HCT116 (cell line): ENCODE measurements around the gene FHOD1. TPM values are rescaled to one million over a fixed set of nuclear protein-coding genes. Genes with fewer than 3 reads are reported as not detected.

Experiments
- ATAC-seq: fragments of 200-7000 bp; cut with Tn5 transposase; 2 replicates; pipeline ENCODE4 v1.9.1; 2020; ENCODE audit warnings: mild to moderate bottlenecking, moderate library complexity
- BruUV-seq: library from RNA; stranded (reverse); fragments of 400-500 nt; replicated peaks from 2 replicates; lab custom pipeline; 2021; lab: Mats Ljungman, UMichigan
- CTCF ChIA-PET: fragments of 300-600 bp; sonication (Branson Sonifier 250); formaldehyde crosslinking; loops from one replicate; lab custom pipeline; 2021; ENCODE audit warnings: antibody characterized with exemption; lab: Charles Lee
- POLR2A ChIA-PET: fragments of 300-600, 350-600 bp; sonication (Branson Sonifier 250); formaldehyde crosslinking; loops from one replicate; lab custom pipeline; 2021; ENCODE audit warnings: antibody characterized with exemption; lab: Charles Lee
- RAD21 ChIA-PET, 2 experiments: fragments of 300-600 bp; sonication (Branson Sonifier 250); formaldehyde crosslinking; loops; one replicate each; lab custom pipeline; 2023; ENCODE audit warnings: low total read pairs in 2 of 2; ENCODE audit not compliant: uncharacterized antibody in 2 of 2, unreplicated experiment in 2 of 2, low non-redundant PET in 1 of 2; lab: Charles Lee
- DNase-seq: peaks from one replicate; pipeline ENCODE4 v3.0.0-alpha.2; 2010; ENCODE audit warnings: low read depth, low spot score
- H2AFZ ChIP-seq: fragments of 200-600 bp; shearing (Covaris generic), sonication (generic); 2 replicates; pipeline ENCODE4 v1.6.1; 2017; ENCODE audit warnings: low read depth, mixed run types, mixed read lengths, antibody characterized with exemption, low read length; ENCODE audit not compliant: poor library complexity, severe bottlenecking
- H3K27ac ChIP-seq: 2 replicates; pipeline ENCODE4 v1.5.1; 2012; ENCODE audit warnings: low read depth, low read length
- H3K27me3 ChIP-seq: fragments of 200-600 bp; sonication (generic); 2 replicates; pipeline ENCODE4 v1.6.1; 2016; ENCODE audit warnings: mixed run types, low read length, mixed read lengths; ENCODE audit not compliant: insufficient read depth
- H3K36me3 ChIP-seq, 2 experiments: fragments of 200-500 bp in 1 of 2; fragments of 200-600 bp in 1 of 2; sonication (Bioruptor generic) in 1 of 2; sonication (generic) in 1 of 2; 2 replicates each; pipeline versions ENCODE4 v1.5.1 to v1.6.1; 2014 to 2016; ENCODE audit warnings: low read length in 2 of 2, inconsistent platforms in 1 of 2, mixed read lengths in 1 of 2, mixed run types in 1 of 2; ENCODE audit not compliant: insufficient read depth in 2 of 2, control insufficient read depth in 1 of 2
- H3K4me1 ChIP-seq, 2 experiments: fragments of 200-600 bp in 1 of 2; sonication (generic) in 1 of 2; 2 replicates each; pipeline versions ENCODE4 v1.5.1 to v1.6.1; 2012 to 2017; ENCODE audit warnings: low read length in 2 of 2, inconsistent platforms in 1 of 2, mild to moderate bottlenecking in 1 of 2, mixed read lengths in 1 of 2, mixed run types in 1 of 2, moderate library complexity in 1 of 2; ENCODE audit not compliant: insufficient read depth in 2 of 2, control insufficient read depth in 1 of 2
- H3K4me2 ChIP-seq: fragments of 200-600 bp; sonication (generic); 2 replicates; pipeline ENCODE4 v1.6.1; 2017; ENCODE audit warnings: mixed run types, low read length, mixed read lengths
- H3K4me3 ChIP-seq, 2 experiments: fragments of 200-600 bp in 1 of 2; sonication (generic) in 1 of 2; replicated peaks in 1 of 2; 2 replicates each; pipeline ENCODE4 v1.5.1; 2011 to 2016; ENCODE audit warnings: low read length in 2 of 2, control low read depth in 1 of 2, low read depth in 1 of 2, mild to moderate bottlenecking in 1 of 2, mixed read lengths in 1 of 2, mixed run types in 1 of 2
- H3K79me2 ChIP-seq: fragments of 200-600 bp; sonication (generic); 2 replicates; pipeline ENCODE4 v1.6.1; 2017; ENCODE audit warnings: mild to moderate bottlenecking, mixed run types, low read length, moderate library complexity, mixed read lengths; ENCODE audit not compliant: insufficient read depth
- H3K9ac ChIP-seq: fragments of 200-600 bp; sonication (generic); 2 replicates; pipeline ENCODE4 v1.6.1; 2016; ENCODE audit warnings: low read length, mixed read lengths
- H3K9me2 ChIP-seq: fragments of 200-600 bp; sonication (generic), shearing (Covaris generic); 2 replicates; pipeline ENCODE4 v1.6.1; 2017; ENCODE audit warnings: mixed run types, mild to moderate bottlenecking, moderate library complexity; ENCODE audit not compliant: insufficient read depth
- H3K9me3 ChIP-seq, 2 experiments: fragments of 200-500 bp in 1 of 2; fragments of 200-600 bp in 1 of 2; sonication (Bioruptor generic) in 1 of 2; sonication (generic) in 1 of 2; 2 replicates each; pipeline ENCODE4 v1.6.1; 2014 to 2017; ENCODE audit warnings: low read length in 2 of 2, mixed read lengths in 2 of 2, inconsistent platforms in 1 of 2, low read depth in 1 of 2, mild to moderate bottlenecking in 1 of 2, mixed run types in 1 of 2, moderate library complexity in 1 of 2; ENCODE audit not compliant: control insufficient read depth in 1 of 2, insufficient read depth in 1 of 2
- H4K20me1 ChIP-seq: fragments of 200-600 bp; sonication (generic), shearing (Covaris generic); 2 replicates; pipeline ENCODE4 v1.6.1; 2017; ENCODE audit warnings: mixed run types, mild to moderate bottlenecking, moderate library complexity; ENCODE audit not compliant: insufficient read depth
- CBX3 ChIP-seq: IDR thresholded peaks from 2 replicates; pipeline ENCODE4 v1.6.1; 2012; ENCODE audit warnings: low read depth
- CTCF ChIP-seq, 3 experiments: fragments of 200-600 bp in 1 of 3; sonication (generic) in 1 of 3; IDR thresholded peaks in 2 of 3; conservative IDR thresholded peaks in 1 of 3; 2 replicates each; pipeline ENCODE4 v1.5.1; 2012 to 2017; ENCODE audit warnings: low read depth in 2 of 3, low read length in 2 of 3, antibody characterized with exemption in 1 of 3, borderline replicate concordance in 1 of 3, control low read depth in 1 of 3, mild to moderate bottlenecking in 1 of 3, mixed read lengths in 1 of 3, mixed run types in 1 of 3, moderate library complexity in 1 of 3; ENCODE audit not compliant: insufficient read depth in 1 of 3
- EZH2 ChIP-seq: fragments of 200-600 bp; sonication (generic); IDR thresholded peaks from 2 replicates; pipeline ENCODE4 v1.6.1; 2017; ENCODE audit warnings: antibody characterized with exemption, mixed run types
- EZH2phosphoT487 ChIP-seq: fragments of 200-600 bp; IDR thresholded peaks from 2 replicates; pipeline ENCODE4 v1.6.1; 2018; ENCODE audit warnings: antibody characterized with exemption, borderline replicate concordance
- FOSL1 ChIP-seq: IDR thresholded peaks from 2 replicates; pipeline ENCODE4 v1.6.1; 2012; ENCODE audit warnings: low read depth
- JUND ChIP-seq: IDR thresholded peaks from 2 replicates; pipeline ENCODE4 v1.6.1; 2012
- POLR2AphosphoS5 ChIP-seq: IDR thresholded peaks from 2 replicates; pipeline ENCODE4 v1.6.1; 2011; ENCODE audit warnings: mild to moderate bottlenecking, low read depth, low read length, moderate library complexity
- SP1 ChIP-seq: IDR thresholded peaks from 2 replicates; pipeline ENCODE4 v1.6.1; 2012; ENCODE audit warnings: low read depth
- TCF7L2 ChIP-seq: IDR thresholded peaks from 2 replicates; pipeline ENCODE4 v1.7.0; 2011; ENCODE audit warnings: borderline replicate concordance, inconsistent platforms; ENCODE audit not compliant: insufficient read depth, insufficient read length; ENCODE audit errors: extremely low read depth
- intact Hi-C: fragments of 100-400 bp; cut with micrococcal nuclease; formaldehyde crosslinking; loops from 2 replicates; pipeline ENCODE4 v1.10.0; 2022
- total RNA-seq: library from RNA; stranded (reverse); gene quantifications from one replicate; pipeline ENCODE4 v1.2.1, GENCODE V29; 2021; ENCODE audit not compliant: unreplicated experiment
- TF ChIP-seq, protein P1 (sequence below): IDR thresholded peaks from 2 replicates; pipeline ENCODE4 v1.6.1; 2012
- TF ChIP-seq, protein P2 (sequence below): IDR thresholded peaks from 2 replicates; pipeline ENCODE4 v1.6.1; 2012; ENCODE audit warnings: low read depth

The FHOD1 gene
- total RNA-seq, 1 experiment from 2014 or later, result 69.2 TPM

DNA sequence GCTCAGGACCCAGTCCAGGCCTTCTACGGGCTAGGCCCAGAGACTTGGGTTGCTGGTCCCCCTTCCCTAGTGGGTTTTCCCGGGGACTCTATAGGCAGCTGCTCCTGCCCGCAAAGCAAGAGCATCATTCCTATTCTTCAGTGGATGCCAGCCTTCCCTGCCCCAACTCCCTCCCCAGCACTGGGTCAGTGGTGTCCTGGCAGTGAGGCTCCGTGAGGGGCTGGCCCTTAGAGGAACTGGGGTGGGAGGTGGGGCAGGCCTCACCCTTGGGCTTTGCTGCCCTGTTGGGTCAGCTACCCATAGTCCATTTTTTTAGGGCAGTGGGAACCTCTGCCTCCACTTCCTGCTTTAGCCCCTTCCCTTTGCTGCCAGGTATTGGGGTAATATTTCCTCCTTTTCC, 24.2 kb upstream of the FHOD1 start (continued):
- TF ChIP-seq FOSL1, result no peak
- TF ChIP-seq SP1, result no peak
- TF ChIP-seq EZH2, result no peak
- no peak for TF ChIP-seq CBX3
- TF ChIP-seq, protein P1, sequence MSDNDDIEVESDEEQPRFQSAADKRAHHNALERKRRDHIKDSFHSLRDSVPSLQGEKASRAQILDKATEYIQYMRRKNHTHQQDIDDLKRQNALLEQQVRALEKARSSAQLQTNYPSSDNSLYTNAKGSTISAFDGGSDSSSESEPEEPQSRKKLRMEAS, result no peak

GRCh38 chr16:67270931-67271338, 23.7 kb upstream of the FHOD1 start:
- H2AFZ ChIP-seq, result no peak overlapping the region
- no TSS peak for BruUV-seq
- H3K4me2 ChIP-seq, result no peak overlapping the region
- no peak overlapping the region for H3K27ac ChIP-seq
- ChIA-PET POLR2A (interaction anchor here (0.6 to 1.0 kb wide), 2 partner anchors 79 to 93 kb away, joined by 3 read pairs; no protein-coding TSS in a partner anchor), RAD21 (no interaction called here), CTCF (interaction anchor here (1.4 kb wide), 1 partner anchor 10 kb away, joined by 6 read pairs; no protein-coding TSS in a partner anchor)
- TF ChIP-seq EZH2, result no peak
- TF ChIP-seq JUND, result no peak
- no peak for TF ChIP-seq CTCF (IDR thresholded peaks at IDR 0.05 in 2 of 3, conservative IDR thresholded peaks at IDR 0.05 in 1 of 3; ENCODE audit: borderline replicate concordance in 1 of 3, insufficient read depth in 1 of 3, low read depth in 2 of 3, low read length in 2 of 3)
- no peak; the same call in none of the 2 replicates for TF ChIP-seq POLR2AphosphoS5
- no peak for TF ChIP-seq SP1
- TF ChIP-seq EZH2phosphoT487, result no peak
- TF ChIP-seq, protein P2, sequence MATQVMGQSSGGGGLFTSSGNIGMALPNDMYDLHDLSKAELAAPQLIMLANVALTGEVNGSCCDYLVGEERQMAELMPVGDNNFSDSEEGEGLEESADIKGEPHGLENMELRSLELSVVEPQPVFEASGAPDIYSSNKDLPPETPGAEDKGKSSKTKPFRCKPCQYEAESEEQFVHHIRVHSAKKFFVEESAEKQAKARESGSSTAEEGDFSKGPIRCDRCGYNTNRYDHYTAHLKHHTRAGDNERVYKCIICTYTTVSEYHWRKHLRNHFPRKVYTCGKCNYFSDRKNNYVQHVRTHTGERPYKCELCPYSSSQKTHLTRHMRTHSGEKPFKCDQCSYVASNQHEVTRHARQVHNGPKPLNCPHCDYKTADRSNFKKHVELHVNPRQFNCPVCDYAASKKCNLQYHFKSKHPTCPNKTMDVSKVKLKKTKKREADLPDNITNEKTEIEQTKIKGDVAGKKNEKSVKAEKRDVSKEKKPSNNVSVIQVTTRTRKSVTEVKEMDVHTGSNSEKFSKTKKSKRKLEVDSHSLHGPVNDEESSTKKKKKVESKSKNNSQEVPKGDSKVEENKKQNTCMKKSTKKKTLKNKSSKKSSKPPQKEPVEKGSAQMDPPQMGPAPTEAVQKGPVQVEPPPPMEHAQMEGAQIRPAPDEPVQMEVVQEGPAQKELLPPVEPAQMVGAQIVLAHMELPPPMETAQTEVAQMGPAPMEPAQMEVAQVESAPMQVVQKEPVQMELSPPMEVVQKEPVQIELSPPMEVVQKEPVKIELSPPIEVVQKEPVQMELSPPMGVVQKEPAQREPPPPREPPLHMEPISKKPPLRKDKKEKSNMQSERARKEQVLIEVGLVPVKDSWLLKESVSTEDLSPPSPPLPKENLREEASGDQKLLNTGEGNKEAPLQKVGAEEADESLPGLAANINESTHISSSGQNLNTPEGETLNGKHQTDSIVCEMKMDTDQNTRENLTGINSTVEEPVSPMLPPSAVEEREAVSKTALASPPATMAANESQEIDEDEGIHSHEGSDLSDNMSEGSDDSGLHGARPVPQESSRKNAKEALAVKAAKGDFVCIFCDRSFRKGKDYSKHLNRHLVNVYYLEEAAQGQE, result no peak
- no peak for TF ChIP-seq FOSL1
- no peak for TF ChIP-seq TCF7L2
- H4K20me1 ChIP-seq, result no peaks in the 10 kb centered on the region
- H3K27me3 ChIP-seq, result no peaks in the 10 kb centered on the region
- intact Hi-C loops, result no loop called here
- no peak overlapping the region for H3K9ac ChIP-seq
- ATAC-seq, result no peak
- DNase-seq, result no peak
- no peaks in the 10 kb centered on the region for H3K9me3 ChIP-seq
- no peak overlapping the region for H3K4me3 ChIP-seq
- peaks cover 7% of the 10 kb centered on the region; the same call in 1 of the 2 replicates for H3K79me2 ChIP-seq
- H3K4me1 ChIP-seq, result peaks cover 27 to 42% of the 10 kb centered on the region in 2 experiments
- peaks cover 3 to 6% of the 10 kb centered on the region in 2 experiments; a peak in 2 of 4 replicates for H3K36me3 ChIP-seq
- H3K9me2 ChIP-seq, result no peaks in the 10 kb centered on the region
